ENCODE results near the gene ARF3.

Gene ARF3

GRCh38 chr12:48980953-48981756 is 23.9 kb upstream of the ARF3 start:
- DNase-seq: no peak

GRCh38 chr12:48980389-48980952 is 23.2 kb upstream of the ARF3 start:
- DNase-seq: no peak

- DNase-seq: no peak
Measured at GRCh38 chr12:48979602-48980388, 22.5 kb upstream of the ARF3 start.

GRCh38 chr12:48978741-48979601 is 21.7 kb upstream of the ARF3 start:
- DNase-seq: no peak

- no peak for DNase-seq
Measured at GRCh38 chr12:48978291-48978740, 21.0 kb upstream of the ARF3 start, which contains the start of gene WNT1. Gene WNT1 (plus strand): TSS chr12:48978322. CDS start chr12:48978651, 329 bp downstream.

GRCh38 chr12:48977290-48978281 is 20.3 kb upstream of the ARF3 start:
- peak; percentile 56 for DNase-seq

- no peak for DNase-seq
Measured at GRCh38 chr12:48973941-48974673, 16.8 kb upstream of the ARF3 start.

GRCh38 chr12:48973531-48973930 is 16.2 kb upstream of the ARF3 start:
- no peak for DNase-seq

- DNase-seq: no peak
Measured at GRCh38 chr12:48972952-48973483, 15.7 kb upstream of the ARF3 start.

- peak; percentile 43 for DNase-seq
Measured at GRCh38 chr12:48972213-48972951, 15.1 kb upstream of the ARF3 start.

- DNase-seq: no peak
Measured at GRCh38 chr12:48970702-48971334, 13.5 kb upstream of the ARF3 start.

- DNase-seq: no peak
Measured at GRCh38 chr12:48969833-48970701, 12.8 kb upstream of the ARF3 start.

- no peak for DNase-seq
Measured at GRCh38 chr12:48969160-48969771, 12.0 kb upstream of the ARF3 start.

- DNase-seq: no peak
Measured at GRCh38 chr12:48968467-48968866, 11.2 kb upstream of the ARF3 start.

GRCh38 chr12:48967991-48968390 is 10.7 kb upstream of the ARF3 start:
- DNase-seq: no peak

- DNase-seq: peak; percentile 47
Measured at GRCh38 chr12:48966177-48966895, 9.0 kb upstream of the ARF3 start.

GRCh38 chr12:48965298-48965838 is 8.1 kb upstream of the ARF3 start:
- no peak for DNase-seq

Data from OCI-M1 (cell line).